Fibroblast of mammary gland (primary cell): ENCODE measurements around the gene NOMO2.
"Not testable (repeated sequence)": the region's sequence is repeated elsewhere in the genome, so short reads cannot be mapped to it uniquely, and the experiment has no call there.

ENCODE experiments used
- DNase-seq: peaks from one replicate; pipeline ENCODE4 v3.0.0-alpha.2; 2010; ENCODE audit warnings: low read depth
- H3K4me3 ChIP-seq: 2 replicates; pipeline ENCODE4 v1.5.1; 2011; ENCODE audit warnings: low read depth, mild to moderate bottlenecking, low read length, moderate library complexity; ENCODE audit not compliant: control insufficient read depth
- CTCF ChIP-seq: conservative IDR thresholded peaks from 2 replicates; pipeline ENCODE4 v1.5.1; 2011; ENCODE audit warnings: low read depth, low read length, inconsistent platforms; ENCODE audit not compliant: control insufficient read depth, insufficient read depth

NOMO2 gene

GRCh38 chr16:18561727-18562314 lies at the start of gene NOMO2:
Gene NOMO2, minus strand, starts transcription at chr16:18562097. Its CDS starts 57 bp downstream, at chr16:18562040.
- peak within 1 kb of the TSS; percentile 51 for H3K4me3 ChIP-seq
- DNase-seq: not testable (repeated sequence)

- DNase-seq, H3K4me3 ChIP-seq: not testable (repeated sequence)
These were observed 48.4 kb upstream of the NOMO2 start for GRCh38 chr16:18610147-18610803.

- not testable (repeated sequence) for H3K4me3 ChIP-seq, DNase-seq
These were observed 46.4 kb upstream of the NOMO2 start for GRCh38 chr16:18608271-18608670.

GRCh38 chr16:18603572-18604246 lies 41.8 kb upstream of the NOMO2 start:
- not testable (repeated sequence) for H3K4me3 ChIP-seq, DNase-seq

- DNase-seq: not testable (repeated sequence)
These were observed 36.7 kb upstream of the NOMO2 start for GRCh38 chr16:18598582-18598981.

GRCh38 chr16:18597734-18598133 lies 35.8 kb upstream of the NOMO2 start:
- not testable (repeated sequence) for H3K4me3 ChIP-seq, DNase-seq

More at GRCh38 chr16:18598582-18598981, 36.7 kb upstream of the NOMO2 start:
- not testable (repeated sequence) for H3K4me3 ChIP-seq

GRCh38 chr16:18597319-18597718 lies 35.4 kb upstream of the NOMO2 start:
- DNase-seq, H3K4me3 ChIP-seq: not testable (repeated sequence)

- DNase-seq, H3K4me3 ChIP-seq: not testable (repeated sequence)
These were observed 33.9 kb upstream of the NOMO2 start for GRCh38 chr16:18595796-18596195.

GRCh38 chr16:18594880-18595279 lies 33.0 kb upstream of the NOMO2 start:
- DNase-seq: peak; percentile 51
- H3K4me3 ChIP-seq: not testable (repeated sequence)

- not testable (repeated sequence) for H3K4me3 ChIP-seq, DNase-seq
These were observed 32.0 kb upstream of the NOMO2 start for GRCh38 chr16:18593904-18594303.

GRCh38 chr16:18592982-18593381 lies 31.1 kb upstream of the NOMO2 start:
- DNase-seq, H3K4me3 ChIP-seq: not testable (repeated sequence)

GRCh38 chr16:18591908-18592307 lies 30.0 kb upstream of the NOMO2 start:
- peak; percentile 60 for DNase-seq
- peak; percentile 21 for TF ChIP-seq CTCF
- not testable (repeated sequence) for H3K4me3 ChIP-seq

GRCh38 chr16:18591441-18591840 lies 29.5 kb upstream of the NOMO2 start:
- H3K4me3 ChIP-seq, DNase-seq: not testable (repeated sequence)

- not testable (repeated sequence) for H3K4me3 ChIP-seq, DNase-seq
These were observed 27.9 kb upstream of the NOMO2 start for GRCh38 chr16:18589806-18590205.

- not testable (repeated sequence) for H3K4me3 ChIP-seq
These were observed 25.0 kb upstream of the NOMO2 start for GRCh38 chr16:18586560-18587540.

GRCh38 chr16:18585789-18586188 lies 23.9 kb upstream of the NOMO2 start:
- H3K4me3 ChIP-seq, DNase-seq: not testable (repeated sequence)

More at GRCh38 chr16:18586560-18587540, 25.0 kb upstream of the NOMO2 start:
- not testable (repeated sequence) for DNase-seq
